Activated CD4-positive, alpha-beta T cell treated with anti-CD3 and anti-CD28 coated beads, Interleukin-2, amount 50 U/mL, for 24 hours (primary cell): ENCODE data around the gene CNTN2.

Experiments
- DNase-seq, 2 donors: peaks; one replicate each; pipeline ENCODE4 v3.0.0-alpha.2; 2020; ENCODE audit warnings: low read depth in 1 of 2, low spot score in 1 of 2

The CNTN2 gene

DNA sequence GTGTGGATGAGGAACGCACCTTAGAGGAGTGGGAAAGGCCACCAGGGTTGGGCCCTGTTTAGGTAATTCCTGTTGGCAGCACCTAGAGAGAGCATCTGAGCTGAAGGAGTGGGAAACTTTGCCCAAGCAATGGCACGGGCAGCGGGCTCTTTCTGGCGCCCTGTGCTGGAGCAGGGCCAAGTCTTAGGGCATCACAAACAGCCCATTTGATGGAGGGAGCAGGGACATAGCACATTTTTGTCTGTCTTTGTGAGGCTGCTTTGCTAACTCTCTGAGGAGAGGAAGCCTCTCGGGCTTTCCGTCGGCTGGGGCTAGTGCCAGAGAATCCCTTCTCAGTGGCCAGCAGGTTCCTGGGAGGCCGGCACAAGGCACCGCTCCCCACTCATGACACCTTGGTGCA, 22.5 kb upstream of the CNTN2 start:
- no peak for DNase-seq

DNA sequence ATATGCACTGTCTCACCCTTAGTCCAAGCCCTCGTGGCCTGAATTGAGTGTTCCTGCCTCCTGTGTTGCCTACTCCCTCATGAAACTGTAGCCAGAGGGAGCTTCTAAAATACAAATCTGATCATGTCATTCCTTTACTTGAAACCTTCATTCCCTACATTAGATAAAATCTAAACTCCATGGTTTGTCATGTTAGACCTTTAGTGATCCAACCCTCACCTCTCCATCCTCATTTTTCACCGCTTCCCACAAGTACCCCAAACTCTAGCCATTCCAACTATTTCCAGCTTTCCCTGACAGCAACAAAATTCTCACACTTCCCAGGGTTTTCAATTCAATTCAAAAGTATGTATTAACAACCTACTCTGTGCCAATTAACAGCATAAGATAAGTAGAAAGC, 18.3 kb upstream of the CNTN2 start:
- no peak for DNase-seq

DNA sequence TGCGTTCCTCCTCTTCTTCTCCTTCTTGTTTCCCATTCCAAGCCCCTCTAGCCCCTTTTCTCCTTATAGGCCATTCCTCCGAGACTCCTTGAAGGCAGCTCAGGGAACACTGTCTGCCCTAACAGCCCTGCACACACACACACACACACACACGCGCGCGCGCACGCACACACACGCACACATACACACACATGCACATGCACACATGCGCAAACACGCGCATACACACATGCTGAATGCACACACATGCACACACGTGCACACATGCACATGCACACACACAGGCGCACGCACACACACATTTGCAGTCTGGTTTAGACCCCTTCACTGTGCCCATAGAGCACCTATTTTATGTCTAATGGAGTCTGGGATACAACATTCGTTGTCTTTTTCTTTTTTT, 17.8 kb upstream of the CNTN2 start:
- DNase-seq: no peak

DNA sequence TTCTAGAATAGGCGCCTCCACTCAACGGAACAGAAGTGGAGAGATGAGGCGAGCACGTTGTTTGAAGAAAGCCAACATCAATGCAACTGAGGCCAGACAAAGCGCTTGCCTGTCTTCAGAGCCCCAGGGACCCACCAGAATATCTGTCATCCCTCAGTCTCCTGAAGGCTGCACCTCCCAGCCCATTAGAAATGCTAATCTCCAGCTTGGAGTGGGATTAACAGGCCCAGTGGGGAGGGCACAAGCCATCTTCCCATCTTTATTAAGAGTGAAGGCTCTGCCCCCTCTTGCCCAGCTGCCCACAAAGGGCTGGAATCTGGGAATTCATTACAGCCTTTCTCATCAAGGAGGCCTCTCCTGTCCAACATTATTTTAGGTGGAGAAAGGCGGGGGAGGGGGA, 16.8 kb upstream of the CNTN2 start:
- no peak for DNase-seq

DNA sequence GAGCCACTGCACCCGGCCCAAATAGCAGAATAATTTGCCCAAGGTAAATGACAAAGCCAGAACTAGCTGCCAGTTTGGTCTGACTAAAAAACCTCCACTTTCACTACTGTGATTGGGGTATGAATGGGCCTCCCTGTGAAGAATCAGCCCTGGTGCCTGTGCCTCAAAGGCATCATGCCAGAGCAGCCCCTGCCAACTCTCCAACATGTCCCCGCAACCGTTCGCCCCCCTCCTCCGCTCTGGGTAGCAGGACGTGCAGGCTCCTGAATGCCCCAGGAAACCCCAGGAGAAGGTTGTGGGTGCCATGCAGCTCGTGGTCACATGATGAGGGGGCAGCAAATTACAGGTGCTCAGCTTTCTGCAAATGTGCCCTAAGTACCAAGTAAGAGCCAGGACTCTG, 14.6 kb upstream of the CNTN2 start:
- DNase-seq: no peak

DNA sequence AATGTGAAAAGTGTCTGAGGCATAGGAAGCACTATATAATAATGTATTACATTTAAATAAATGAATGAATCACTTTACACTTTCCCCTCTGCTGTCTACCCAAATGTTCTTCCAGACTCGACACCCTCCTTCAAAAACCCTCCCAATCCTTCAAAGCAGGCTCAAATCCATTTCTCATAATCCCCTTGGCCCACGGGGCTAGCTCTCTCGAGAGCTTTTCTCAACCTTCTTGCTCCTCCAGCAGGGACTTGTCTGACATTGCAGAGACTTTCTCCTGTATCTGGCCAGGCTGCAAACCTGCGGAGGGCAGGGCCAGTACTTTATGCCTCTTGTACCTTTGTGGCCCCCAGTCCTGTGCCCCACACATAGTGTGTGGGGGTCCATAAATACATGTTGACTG, 14.1 kb upstream of the CNTN2 start:
- DNase-seq: no peak

DNA sequence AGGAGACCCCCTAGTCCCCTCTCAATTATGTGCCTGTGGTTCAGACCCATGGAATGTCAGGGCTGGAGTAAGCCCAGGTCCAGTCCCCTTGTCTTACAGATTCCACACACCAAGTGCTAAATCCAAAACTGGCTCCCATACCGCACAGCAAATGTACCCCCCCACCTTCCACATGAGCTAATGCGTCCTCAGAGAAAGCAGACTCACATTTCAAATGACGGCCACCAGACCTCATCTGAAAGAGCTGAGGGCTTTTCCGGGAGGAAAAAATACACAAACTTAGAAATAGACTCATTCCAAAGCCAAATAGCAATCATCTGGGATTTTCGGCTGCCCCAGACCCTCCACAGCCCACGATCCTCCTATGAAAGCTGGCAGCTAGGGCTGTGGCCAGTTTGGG, 12.8 kb upstream of the CNTN2 start:
- no peak for DNase-seq

DNA sequence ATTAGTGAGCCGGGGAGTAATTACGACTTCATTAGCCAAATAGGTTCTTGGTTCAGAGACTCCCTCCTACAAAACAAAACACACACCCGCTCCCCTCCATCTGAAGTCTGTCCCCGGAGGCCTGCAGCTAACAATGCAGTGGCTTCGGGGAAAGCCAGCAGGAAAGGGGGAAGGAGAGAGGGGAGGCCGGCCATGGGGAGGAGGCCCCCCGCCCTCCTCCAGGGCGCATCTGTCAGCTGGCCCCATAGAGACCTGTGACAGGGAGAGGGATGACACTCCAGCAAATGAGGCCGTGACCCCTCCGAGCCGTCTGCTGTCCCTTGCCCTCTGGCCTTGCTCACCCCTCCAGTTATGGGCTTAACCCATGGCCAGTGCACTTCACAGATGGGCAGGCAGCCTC, 12.1 kb upstream of the CNTN2 start:
- DNase-seq: no peak

DNA sequence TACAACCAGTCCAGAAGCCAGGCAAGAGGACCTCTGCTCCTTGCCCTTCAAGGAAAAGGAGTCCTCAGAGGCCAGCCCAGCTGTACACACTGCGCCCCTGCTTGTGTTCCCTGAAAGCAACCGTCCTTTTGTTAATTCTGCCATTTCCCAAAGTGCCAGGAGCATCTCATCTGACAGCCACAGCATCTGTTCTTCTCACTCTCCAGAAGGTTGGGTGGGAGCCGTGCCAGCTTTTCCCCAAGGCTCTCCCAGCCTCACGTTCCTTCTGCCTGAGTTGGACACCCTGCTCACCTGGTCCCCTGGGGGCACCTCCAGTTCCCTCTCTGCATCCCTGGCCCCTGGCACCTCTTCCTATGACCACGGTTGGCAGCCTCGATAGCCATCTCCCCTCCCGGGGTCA, 10.5 kb upstream of the CNTN2 start:
- no peak for DNase-seq

DNA sequence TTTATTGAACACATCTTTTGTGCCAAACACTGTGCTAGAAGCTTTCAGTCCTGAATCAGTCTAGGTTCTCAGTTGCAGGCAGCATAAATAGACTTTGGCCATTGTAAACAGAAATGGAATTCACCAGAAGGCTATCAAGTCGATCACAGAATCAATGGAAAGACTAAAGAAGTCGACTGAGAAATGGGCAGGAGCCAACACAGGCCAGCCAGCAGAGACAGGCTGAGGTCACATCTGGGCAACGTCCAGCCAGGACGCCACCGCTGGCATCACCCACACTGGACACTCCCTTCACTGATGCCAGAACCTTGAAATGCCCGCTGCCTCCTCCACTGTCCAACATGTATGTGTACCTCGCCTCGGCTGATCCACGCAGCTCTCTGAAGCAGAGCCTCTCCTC, 5.5 kb upstream of the CNTN2 start:
- no peak for DNase-seq

DNA sequence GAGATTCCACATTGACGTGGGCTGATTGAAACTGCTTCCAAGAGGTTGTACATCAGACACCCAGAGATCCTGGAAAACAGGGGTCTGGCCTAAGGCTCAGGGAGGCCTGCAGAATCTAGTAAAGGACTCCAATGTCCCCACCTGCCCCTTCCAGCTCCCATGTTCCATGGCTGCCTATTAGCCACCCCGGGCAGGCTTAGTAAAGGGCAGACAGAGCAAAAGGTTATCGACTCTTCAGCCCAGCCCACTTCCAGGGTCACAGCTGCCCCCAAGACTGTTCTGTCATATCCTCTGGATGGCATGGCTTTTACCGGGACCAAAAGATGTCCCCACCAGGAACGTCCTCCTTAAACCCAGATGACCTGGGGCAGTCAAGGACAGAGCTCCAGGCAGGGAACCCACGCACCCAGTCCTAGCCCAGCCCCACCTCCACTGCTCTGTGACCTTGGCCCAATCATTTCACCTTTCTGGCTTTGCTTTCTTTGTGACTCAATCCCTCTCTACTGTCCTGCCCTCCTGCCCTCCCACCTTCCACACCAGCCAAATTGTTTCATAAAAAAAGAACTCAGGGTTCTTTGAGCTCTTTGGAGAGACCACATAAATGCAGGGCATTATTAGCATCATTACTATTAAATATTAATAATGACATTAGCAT, 4.8 kb upstream of the CNTN2 start:
- DNase-seq: no peak

DNA sequence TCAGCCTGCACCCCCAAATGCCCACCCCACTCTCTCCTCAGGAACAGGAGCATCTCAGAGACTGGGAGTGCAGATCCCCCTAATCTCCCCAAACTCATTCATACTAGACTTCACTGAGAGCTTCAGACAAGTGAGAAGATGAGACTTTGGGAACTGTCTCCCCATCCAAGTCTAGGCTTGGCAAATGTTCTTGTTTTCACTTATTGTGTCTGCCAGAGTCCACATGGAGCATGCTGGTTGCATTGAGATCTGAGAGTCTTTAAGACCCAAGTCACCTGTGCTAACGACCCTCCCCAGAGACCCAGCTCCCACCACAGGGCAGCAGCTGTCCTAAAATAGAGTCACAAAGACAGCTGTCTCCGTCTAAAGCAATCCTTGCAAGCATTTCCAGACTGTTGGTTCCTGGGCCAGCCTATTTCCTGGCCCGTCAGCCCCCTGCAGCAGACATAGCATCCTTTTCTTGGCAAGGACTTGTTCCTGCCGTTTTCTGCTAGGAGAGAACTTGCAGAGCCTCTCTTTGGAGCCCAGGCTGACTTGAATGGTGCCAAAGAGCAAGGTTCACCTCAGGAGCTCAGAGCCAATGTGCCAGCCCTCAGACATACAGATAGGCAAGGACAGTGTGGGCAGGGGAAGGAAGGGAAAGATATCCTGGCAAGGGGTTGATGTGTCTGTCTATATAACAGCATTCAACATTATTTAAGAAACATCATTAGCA, 1.9 kb upstream of the CNTN2 start:
- no peak for DNase-seq

DNA sequence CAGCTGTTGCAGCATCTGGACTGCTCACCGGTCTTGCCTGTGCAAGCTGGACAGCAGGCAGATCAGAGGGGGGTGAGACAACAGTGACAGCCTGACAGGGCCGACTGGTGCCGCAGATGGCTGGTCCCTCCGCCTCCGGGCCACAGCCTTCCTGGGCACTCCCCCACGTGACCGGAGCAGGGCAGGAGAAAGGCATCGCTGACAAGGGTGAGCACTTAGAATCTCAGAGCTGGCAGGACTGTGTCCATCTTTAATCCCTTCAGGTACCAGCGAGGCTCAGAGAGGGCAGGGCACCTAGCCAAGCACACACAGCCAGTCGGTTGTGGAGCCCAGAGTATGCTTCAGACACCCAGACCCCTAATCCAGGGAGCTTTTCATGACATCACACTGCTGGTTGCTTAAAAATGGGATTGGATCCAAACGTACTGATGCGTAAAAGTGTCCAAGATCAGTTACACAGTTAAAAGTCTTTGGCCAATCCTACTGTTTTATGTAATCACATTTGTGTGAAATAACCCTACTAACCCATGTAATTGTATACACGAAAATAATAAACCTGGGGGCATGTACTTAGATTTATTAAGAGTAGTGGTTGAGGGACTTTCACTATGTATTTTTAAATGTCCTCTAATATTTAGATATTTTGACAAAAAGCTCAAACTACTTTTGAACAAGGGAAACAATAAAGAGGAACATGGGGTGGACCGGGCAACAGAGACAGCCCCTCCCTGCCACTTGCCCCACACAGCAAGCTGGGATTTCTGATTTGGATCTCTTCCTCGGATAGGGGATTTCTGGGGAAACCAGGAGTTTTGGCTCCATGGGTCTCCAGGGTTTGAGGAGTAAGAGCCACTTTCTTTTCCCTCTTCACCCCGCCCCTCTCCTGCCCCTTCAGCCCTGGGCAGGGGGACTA, 758 bp upstream of the CNTN2 start:
- DNase-seq: no peak

DNA sequence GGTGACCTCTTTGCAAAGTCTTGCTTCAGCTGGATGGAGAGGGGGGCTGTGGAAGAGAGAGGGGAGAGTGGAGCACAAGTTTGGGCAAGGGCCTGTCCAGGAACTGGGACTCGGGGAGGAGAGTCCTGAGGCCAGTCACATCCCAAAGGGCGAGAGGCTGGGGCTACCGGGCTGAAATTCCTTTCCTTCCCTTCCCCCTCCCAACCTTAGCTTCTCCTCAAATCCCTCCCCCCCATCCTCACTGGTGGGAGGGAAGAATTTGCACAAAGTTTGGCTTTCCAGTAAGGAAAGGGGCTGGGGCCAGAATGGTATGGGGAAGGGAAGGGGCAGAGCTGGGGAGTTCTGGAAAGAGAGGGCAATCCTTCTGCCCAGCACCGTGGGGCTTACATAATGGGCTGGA, 854 bp downstream of the CNTN2 start:
- no peak for DNase-seq

DNA sequence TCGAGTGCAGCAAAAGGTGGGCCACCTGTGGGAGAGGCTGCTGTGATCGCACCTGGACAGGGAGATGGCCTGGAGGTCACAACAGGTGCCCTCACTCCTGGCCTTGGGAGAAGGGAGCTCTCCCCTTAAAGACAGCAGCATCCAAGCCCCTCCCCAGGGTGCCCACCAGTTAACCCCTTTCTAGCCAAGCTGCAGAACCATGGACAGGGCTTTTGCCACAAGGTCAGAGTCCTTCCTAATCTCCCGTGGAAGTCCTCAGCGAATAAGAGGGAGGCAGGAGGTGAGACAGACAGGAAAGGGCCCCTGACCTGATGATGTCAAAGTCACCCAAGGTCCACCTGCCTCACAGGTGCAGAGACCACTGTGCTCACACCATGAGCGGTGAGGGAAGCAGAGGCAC, 1.7 kb downstream of the CNTN2 start:
- no peak for DNase-seq

DNA sequence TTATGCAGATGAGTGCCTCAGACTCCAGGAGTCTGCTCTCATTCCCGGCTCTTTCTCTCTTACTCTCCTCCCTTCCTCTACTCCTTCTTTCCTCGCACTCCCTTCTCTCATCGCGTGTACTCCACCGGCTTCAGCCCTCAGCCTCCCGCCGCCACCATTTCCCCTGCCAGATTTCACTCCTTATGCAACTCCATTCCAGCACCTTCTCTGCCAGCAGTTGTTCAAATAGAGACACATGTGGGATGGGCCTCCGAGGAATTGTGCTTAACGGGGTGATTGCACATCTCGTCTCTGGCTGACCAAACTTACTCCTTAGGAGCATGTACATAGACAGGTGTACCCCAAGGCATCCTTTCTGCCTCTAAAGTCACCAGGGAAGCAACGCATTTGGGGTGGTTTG, 2.1 kb downstream of the CNTN2 start:
- DNase-seq: no peak

DNA sequence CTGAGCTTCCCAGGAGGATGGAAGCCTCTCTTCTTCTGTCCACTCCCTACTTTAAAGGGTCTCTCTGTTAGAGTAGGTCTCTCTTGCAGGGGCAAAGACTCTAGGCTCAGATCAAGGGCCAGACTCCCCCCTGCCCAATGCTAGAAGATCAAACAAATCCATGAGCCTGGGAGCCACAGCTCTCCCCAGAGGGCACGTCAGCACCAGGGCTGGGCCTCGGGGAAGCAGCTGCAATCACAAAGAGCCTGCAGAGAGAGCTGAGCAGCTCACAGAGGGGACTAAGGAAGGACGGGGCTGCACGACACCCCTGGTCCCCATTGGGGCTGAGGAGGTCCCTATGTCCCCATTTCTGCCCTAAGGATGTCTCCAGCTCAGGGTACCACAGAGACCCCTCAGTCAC, 3.9 kb downstream of the CNTN2 start:
- no peak for DNase-seq

DNA sequence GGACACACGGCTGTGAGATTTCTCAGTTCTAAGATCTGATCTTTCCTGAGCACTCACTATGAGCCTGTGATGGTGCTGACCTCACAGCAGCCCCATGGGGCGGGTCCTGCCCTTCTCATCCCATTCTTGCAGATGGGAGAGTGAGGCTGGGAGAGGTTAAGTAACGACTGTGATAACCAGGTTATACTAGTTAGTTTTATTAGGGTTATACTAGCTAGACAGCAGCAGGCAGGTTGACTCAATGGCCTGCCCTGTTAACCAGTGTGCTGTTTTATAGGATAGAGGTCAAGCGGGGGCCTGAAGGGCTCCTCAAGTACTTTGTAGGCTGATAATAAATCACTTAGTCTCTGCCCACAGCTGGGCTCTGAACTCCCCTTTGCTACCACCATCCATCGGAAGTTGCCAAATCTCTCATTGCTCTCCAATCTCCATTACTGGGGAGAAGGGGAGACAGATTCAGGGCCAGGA, 4.8 kb downstream of the CNTN2 start:
- DNase-seq: no peak

DNA sequence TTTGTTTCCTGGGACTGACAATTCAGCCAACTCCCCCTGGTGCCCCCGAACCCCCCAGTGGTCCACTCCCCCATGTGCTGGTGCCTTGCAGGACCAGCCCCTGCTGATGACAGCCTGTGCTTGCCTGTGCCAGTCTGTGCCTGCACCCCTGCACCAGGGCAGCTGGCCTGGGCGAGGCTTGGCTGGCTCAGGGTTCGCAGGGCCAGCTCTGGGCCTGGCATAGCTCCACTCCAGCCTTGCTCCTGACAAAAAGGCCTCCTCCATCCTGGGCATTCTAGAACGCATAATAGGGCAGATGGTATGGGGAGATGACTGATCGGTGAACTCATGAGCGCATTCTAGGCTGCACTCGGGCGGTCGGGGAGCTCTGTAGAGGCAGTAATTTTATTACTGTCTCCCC, 5.4 kb downstream of the CNTN2 start:
- DNase-seq: no peak

DNA sequence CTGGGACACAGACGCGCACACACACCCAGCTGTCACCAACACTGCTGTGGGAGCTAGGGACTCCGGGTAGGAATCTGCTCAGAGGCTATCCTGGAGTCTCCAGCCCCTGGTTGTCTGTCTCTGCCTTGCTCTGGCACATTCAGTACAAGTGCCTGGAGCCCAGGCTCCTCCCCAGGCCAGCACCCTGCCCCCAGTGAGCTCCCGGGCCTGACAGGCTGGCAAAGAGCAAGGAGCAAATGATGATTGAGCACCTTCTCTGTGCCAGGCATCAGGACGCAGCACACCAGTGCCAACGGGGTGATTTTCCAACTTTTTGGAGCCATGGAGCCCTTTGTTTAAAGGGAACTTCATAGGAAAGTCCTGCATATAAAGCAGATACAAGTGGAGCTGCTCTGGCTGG, 6.5 kb downstream of the CNTN2 start:
- no peak for DNase-seq

DNA sequence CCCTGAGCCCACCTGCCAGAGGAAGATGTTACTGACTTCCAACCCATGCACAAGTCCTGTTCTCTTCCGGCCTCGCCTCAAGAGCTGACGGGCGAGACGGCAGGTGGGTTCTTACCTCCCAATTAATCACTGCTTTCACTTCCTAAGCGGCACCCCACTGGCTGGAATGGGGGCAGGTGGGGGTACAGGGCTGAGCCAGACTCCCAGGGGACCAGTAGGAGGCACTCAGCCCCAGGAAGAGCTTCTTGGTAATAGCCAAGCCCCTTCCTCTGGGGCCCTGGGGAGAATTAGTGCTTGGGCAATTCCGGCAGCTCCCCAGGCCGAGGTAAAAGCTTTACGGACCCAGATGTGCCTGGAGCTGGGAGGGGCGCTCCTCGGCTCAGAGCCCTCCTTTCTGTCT, 9.7 kb downstream of the CNTN2 start:
- no peak for DNase-seq

DNA sequence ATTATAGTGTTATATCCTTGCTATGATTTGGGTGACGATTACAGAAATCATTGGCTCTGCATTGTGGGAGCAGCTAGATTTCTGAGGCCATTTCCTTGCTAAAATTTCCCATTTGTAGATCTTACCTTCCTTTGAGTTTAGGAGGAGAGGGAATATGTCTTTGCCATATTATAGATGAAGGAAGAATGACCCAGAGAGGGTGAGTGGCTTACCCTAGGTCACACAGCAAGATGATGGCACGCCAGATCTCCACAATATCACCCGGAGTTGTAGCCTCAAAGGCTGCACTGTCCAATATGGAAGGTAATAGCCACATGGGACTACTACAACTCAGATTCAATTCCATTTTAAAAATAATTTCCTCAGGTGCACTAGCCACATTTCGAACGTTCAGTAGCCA, 10.3 kb downstream of the CNTN2 start:
- no peak for DNase-seq
